T-helper 2 cell treated with Interferon-gamma antibody and Interleukin-4, amounts not matched to agents 100 ng/mL and 5 ng/mL, for 36 hours (primary cell): Measurements from ENCODE around the gene ARID1B. TPM values are rescaled to one million over a fixed set of nuclear protein-coding genes. Genes with fewer than 3 reads are reported as not detected.
"Not testable (repeated sequence)": the region's sequence is repeated elsewhere in the genome, so short reads cannot be mapped to it uniquely, and the experiment has no call there.

Source experiments
- intact Hi-C: fragments of 100-400 bp; cut with micrococcal nuclease; formaldehyde crosslinking; loops from one replicate; pipeline ENCODE4 v1.15.1; 2023
- total RNA-seq: library from RNA; stranded (reverse); gene quantifications from 2 replicates; pipeline ENCODE4 v1.2.3, GENCODE V29; 2022

The ARID1B gene
- total RNA-seq, 1 donor from 2014 or later: 82.5 TPM

DNA sequence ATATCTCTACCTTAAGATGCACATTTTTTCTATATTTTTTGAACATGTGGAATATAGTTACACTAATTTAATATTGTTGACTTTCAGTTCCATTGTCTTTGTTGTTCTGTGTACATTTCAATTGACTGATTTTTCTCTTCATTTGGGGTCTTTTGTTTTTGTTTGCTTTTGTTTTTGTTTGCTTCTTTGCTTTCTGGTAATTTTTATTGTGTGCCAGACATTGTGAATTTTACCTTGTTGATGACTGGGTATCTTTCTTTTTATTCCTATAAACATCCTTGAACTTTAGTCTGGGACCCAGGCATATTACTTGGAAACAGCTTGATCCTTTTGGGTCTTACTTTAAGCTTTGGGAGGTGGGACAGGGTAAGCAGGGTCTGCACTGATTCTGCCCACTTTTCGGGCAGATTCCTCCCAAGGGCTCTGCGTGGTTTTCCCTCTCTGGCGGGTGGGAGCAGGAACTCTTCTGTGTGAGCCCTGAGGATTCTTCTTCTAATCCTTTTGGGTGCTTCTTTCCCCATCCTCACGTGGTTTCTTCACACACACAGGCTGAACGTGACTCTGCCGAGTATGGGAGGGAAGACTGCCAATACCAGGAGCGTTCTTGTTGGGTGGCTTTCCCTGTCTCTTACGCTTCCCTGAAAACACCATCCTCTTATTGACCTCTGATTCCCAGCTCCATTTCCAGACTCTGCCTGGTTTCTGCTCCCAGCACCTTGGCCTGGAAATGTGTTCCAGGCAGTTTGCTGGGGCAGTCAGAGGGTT, 200.5 kb downstream of the ARID1B start:
- intact Hi-C loops: loop anchor here (5.0 kb wide), 1 partner anchor 40 kb away; no protein-coding TSS in a partner anchor

GRCh38 chr6:156978948-156979347, 201.8 kb downstream of the ARID1B start:
- intact Hi-C loops: loop anchor here (5.0 kb wide), 1 partner anchor 38 kb away; no protein-coding TSS in a partner anchor

GRCh38 chr6:156980515-156980914, 203.3 kb downstream of the ARID1B start:
- intact Hi-C loops: no loop called here

- intact Hi-C loops: no loop called here
These were observed 203.8 kb downstream of the ARID1B start for GRCh38 chr6:156980948-156981347.

DNA sequence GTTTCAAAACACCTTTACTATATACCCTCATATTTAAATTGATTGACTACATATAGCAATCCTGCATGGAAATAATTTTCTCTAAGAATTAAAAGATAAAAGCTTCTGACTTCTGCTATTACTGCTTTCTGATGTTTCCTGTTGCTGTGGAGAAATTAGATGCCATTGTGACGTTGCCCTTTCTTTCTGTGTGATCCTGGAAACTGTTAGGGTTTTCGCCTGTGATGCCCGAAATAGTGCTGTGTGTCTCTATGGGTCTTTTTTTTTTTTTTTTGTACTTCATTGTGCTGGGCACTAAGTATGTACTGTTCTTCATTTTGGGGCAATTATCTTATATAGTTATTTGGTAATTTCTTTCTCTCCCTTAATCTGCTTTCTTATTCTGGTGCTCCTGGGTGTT, 205.0 kb downstream of the ARID1B start:
- intact Hi-C loops: no loop called here

DNA sequence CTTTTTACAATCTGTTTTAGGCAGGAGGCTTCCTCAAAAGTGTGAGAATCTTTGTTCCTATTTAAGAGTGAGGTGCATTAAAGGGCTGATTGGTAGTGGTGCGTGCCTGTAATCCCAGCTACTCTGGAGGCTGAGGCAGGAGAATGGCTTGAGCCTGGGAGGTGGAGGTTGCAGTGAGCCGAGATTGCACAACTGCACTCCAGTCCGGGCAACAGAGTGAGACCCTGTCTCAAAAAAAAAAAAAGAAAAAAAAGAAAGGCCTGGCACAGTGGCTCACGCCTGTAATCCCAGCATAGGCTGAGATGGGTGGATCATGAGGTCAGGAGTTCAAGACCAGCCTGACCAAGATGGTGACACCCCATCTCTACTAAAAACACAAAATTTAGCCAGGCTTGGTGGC, 205.7 kb downstream of the ARID1B start:
- intact Hi-C loops: not testable (repeated sequence)

- intact Hi-C loops: no loop called here
These were observed 207.1 kb downstream of the ARID1B start for GRCh38 chr6:156984178-156984738.

DNA sequence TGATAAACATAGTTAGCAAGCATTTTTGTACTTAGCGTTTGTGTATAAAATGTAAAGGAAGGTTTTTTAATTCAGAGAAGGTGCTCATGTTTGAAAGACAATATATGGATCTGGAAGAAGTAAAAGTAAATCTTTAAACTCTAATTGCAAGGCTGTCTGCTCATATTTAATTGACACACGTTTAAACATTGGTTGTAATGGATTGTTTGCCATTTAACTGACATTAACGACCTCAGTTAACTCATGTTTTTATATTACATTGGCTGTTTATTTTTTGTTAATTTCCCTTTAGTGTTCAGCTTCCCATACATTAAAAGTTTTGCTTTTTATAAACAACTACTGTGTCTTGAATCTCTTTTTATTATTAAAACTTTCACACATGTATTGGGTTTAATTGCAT, 208.1 kb downstream of the ARID1B start:
- intact Hi-C loops: no loop called here

GRCh38 chr6:156988276-156989158, 211.3 kb downstream of the ARID1B start:
- intact Hi-C loops: no loop called here

DNA sequence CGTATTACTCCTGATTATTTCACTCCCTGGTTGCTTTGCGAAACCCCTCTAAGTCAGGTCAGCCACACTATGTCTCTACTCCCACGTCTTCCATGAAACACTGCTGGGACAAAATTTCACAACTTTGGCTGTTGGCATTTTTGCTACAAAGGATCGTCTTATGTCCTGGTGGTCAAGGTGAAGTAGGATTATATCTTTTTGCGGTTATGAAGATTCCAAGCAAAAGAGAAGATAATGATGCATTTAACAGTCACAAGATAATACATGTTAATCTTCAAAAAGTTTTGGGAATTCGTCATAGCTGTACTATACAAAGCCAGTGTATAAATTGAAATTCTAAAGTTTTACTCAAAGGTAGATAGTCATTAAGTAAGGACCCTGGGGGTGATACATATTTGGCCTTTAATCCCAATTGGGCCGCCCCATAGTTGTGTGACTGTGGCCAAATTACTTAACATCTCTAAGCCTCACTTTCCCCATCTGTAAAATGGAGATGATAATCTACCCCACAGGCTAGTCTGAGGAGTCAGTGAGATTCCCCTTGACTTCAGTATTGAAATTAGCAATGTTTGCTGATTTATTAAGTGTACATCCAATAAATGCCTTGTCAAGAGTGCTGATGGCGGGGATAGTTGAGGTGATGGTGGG, 212.1 kb downstream of the ARID1B start:
- intact Hi-C loops: no loop called here

DNA sequence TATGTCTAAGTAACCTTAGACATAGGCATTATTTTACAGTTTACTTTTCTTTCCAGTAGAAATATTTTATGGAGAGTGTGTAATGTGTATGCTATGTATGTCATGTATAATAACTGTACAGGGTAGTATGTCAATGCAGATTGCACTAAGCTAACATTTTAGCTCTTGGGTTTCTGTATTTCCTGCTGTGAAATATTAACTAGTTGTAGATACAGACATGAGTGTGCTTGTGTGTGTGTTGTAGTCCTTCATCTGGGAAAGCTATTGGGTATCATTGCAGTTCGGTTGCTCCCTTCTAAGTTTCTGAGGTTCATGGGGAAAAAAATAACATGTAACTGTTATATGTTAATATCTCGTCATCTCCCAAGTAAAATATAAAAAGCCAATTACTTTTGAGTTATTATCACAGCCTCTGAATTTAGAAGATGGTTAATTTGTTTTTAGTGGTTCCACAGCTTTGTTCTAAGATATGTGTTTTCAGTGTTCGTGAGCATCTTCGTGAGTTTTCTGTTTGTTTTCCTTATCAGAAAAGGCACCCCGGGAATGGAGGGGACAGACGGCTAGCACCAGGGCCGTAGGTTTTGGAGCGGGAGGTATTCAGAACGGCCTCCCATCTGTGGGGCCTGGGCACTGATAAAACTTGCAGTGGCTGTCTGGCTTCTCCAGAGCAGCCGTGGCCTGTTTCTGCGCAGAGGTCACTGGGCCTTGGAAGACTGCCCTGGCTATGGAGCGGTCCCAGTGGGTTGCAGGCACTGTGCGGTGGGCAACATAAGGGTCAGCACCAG, 215.0 kb downstream of the ARID1B start:
- intact Hi-C loops: no loop called here

DNA sequence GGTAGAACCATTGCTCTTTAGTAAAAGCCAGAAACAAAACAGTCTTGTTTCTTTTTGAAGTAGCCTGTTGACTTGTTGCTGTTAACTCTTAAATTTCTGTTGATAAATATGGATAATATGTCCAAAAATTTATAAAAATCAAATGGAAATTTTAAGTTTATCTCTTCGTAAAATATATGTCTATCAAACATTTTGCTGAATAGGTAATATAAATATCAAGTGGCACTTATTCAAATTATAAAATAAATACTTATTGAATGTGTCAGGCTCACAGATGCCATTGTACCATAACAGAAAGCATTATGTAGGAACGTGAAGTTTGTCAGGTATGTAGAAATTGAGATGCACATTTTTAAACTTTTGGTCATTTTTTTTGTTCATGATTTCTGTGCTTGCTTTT, 216.5 kb downstream of the ARID1B start:
- intact Hi-C loops: no loop called here

- intact Hi-C loops: no loop called here
These were observed 217.3 kb downstream of the ARID1B start for GRCh38 chr6:156994215-156995076.

DNA sequence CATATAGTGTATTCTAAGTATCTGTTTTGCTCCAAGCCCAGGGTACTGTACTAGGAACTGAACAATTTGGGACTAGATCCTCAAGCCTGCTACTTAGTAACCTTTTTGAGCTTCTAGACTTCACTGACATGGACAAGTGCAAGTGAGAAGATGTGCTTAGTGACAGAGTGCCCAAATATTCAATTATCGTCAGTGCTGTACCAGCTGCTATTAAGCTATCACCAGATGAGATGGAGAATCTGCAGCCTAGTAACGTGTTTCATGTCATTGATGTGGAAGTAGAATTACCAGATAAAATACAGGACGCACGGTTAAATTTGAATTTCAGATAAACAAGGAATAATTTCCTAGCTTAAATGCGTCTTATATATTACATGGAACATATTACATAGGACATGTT, 218.3 kb downstream of the ARID1B start:
- intact Hi-C loops: no loop called here

GRCh38 chr6:156996265-156996664, 219.1 kb downstream of the ARID1B start:
- intact Hi-C loops: no loop called here

- intact Hi-C loops: no loop called here
These were observed 221.7 kb downstream of the ARID1B start for GRCh38 chr6:156998794-156999330.

GRCh38 chr6:156999762-157000161, 222.6 kb downstream of the ARID1B start:
- intact Hi-C loops: no loop called here

DNA sequence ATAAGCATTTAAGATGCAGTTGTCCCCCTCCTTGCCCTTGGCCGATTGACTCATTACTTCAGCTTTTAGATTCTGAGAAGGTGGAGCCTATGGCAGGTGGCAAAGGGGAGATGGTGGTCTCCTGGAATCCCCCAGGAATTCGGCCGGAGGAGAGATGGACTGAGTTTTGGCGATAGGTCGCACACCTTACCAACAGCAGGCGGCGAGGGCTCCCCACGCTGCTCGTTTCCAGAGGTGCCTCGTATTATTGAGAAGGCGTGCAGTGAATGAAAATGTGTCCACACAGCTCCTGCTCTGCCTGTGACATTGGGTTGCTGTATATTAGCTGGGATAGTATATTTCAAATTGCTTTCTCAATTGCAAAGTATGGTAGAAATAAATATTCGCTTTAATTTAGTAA, 224.5 kb downstream of the ARID1B start:
- intact Hi-C loops: no loop called here

GRCh38 chr6:157002774-157003173, 225.6 kb downstream of the ARID1B start:
- intact Hi-C loops: no loop called here

DNA sequence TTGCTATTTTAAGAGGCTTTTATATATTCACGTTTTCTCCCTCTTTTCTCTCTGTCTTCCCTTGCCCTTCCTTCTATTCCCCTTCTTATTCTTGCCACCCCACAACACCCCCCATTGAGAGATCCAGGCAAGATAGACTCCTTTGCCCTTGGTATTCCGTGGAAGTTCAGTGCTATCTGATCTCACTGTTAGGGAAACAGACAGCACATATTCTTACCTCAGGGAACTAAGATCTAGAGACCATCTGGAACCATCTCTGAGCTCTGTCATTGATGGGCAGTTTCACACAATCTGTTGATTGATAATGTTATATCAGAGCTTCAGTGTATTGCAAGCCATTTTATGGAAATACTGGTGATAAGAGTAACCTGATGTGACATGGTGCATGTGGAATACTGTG, 228.8 kb downstream of the ARID1B start:
- intact Hi-C loops: no loop called here
